Measurements from ENCODE around the gene HSD11B1.

GRCh38 chr1:209661071-209661470, 43.6 kb upstream of the HSD11B1 start:
- TF ChIP-seq MYC (IDR thresholded peaks at IDR 0.05; ENCODE audit: low read depth, low read length) (no peak), EZH2 (IDR thresholded peaks at IDR 0.05; ENCODE audit: borderline replicate concordance, low read depth, low read length, severe bottlenecking) (no peak), POLR2AphosphoS5 (IDR thresholded peaks at IDR 0.05; ENCODE audit: insufficient read depth, low read depth, low read length) (no peak), CTCF (IDR thresholded peaks at IDR 0.05; ENCODE audit: extremely low read depth in 1 of 2, insufficient read depth in 1 of 2, low read depth in 1 of 2, low read length in 2 of 2) (no peak), POLR2A (IDR thresholded peaks at IDR 0.05; ENCODE audit: low read depth, low read length) (no peak)

Data from endothelial cell of umbilical vein (primary cell).